HG03175 (cell line): ENCODE results near the gene LONRF2.
"Not testable (repeated sequence)": the region's sequence is repeated elsewhere in the genome, so short reads cannot be mapped to it uniquely, and the experiment has no call there.

ENCODE experiments used
- ATAC-seq: cut with Tn5 transposase; IDR thresholded peaks from one replicate; pipeline ENCODE4 v1.9.1; 2021; ENCODE audit warnings: mild to moderate bottlenecking, moderate library complexity; ENCODE audit not compliant: unreplicated experiment

Gene LONRF2

GRCh38 chr2:100256416-100256815 lies 65.9 kb downstream of the LONRF2 start:
- ATAC-seq, result no peak

GRCh38 chr2:100254646-100255210 lies 67.6 kb downstream of the LONRF2 start:
- ATAC-seq, result no peak

GRCh38 chr2:100253786-100254185 lies 68.5 kb downstream of the LONRF2 start:
- ATAC-seq, result no peak

- ATAC-seq, result no peak
These were observed 69.2 kb downstream of the LONRF2 start for GRCh38 chr2:100252811-100253698.

GRCh38 chr2:100250645-100251044 lies 71.7 kb downstream of the LONRF2 start:
- ATAC-seq, result no peak

- no peak for ATAC-seq
These were observed 73.3 kb downstream of the LONRF2 start for GRCh38 chr2:100248971-100249370.

- ATAC-seq, result not testable (repeated sequence)
These were observed 73.7 kb downstream of the LONRF2 start for GRCh38 chr2:100248556-100248955.

GRCh38 chr2:100248044-100248330 lies 74.3 kb downstream of the LONRF2 start:
- ATAC-seq, result peak; percentile 26

GRCh38 chr2:100247256-100248043 lies 74.9 kb downstream of the LONRF2 start:
- peak; percentile 85 for ATAC-seq

- ATAC-seq, result no peak
These were observed 75.8 kb downstream of the LONRF2 start for GRCh38 chr2:100246163-100247145.

GRCh38 chr2:100245681-100246080 lies 76.6 kb downstream of the LONRF2 start:
- no peak for ATAC-seq

- ATAC-seq, result no peak
These were observed 77.3 kb downstream of the LONRF2 start for GRCh38 chr2:100244881-100245605.

- no peak for ATAC-seq
These were observed 78.7 kb downstream of the LONRF2 start for GRCh38 chr2:100243631-100244030.

- no peak for ATAC-seq
These were observed 79.2 kb downstream of the LONRF2 start for GRCh38 chr2:100242891-100243619.

GRCh38 chr2:100242476-100242875 lies 79.8 kb downstream of the LONRF2 start:
- ATAC-seq, result no peak

- ATAC-seq, result no peak
These were observed 81.1 kb downstream of the LONRF2 start for GRCh38 chr2:100241236-100241635.

- ATAC-seq, result no peak
These were observed 81.9 kb downstream of the LONRF2 start for GRCh38 chr2:100240386-100240785.

- ATAC-seq, result no peak
These were observed 82.7 kb downstream of the LONRF2 start for GRCh38 chr2:100239486-100240210.

GRCh38 chr2:100238471-100238870 lies 83.8 kb downstream of the LONRF2 start:
- no peak for ATAC-seq
